ENCODE measurements around the gene HMCN1.

GRCh38 chr1:185776522-185776921, 42.3 kb downstream of the HMCN1 start:
- TF ChIP-seq EZH2phosphoT487 (IDR thresholded peaks at IDR 0.05; ENCODE audit: low read length) (no peak), CTCF (IDR thresholded peaks at IDR 0.05; ENCODE audit: low read length) (no peak), EZH2 (optimal IDR thresholded peaks at IDR 0.05; ENCODE audit: low read depth, low read length) (no peak)
